Measurements from ENCODE around the gene FRMD5.

The FRMD5 gene

DNA sequence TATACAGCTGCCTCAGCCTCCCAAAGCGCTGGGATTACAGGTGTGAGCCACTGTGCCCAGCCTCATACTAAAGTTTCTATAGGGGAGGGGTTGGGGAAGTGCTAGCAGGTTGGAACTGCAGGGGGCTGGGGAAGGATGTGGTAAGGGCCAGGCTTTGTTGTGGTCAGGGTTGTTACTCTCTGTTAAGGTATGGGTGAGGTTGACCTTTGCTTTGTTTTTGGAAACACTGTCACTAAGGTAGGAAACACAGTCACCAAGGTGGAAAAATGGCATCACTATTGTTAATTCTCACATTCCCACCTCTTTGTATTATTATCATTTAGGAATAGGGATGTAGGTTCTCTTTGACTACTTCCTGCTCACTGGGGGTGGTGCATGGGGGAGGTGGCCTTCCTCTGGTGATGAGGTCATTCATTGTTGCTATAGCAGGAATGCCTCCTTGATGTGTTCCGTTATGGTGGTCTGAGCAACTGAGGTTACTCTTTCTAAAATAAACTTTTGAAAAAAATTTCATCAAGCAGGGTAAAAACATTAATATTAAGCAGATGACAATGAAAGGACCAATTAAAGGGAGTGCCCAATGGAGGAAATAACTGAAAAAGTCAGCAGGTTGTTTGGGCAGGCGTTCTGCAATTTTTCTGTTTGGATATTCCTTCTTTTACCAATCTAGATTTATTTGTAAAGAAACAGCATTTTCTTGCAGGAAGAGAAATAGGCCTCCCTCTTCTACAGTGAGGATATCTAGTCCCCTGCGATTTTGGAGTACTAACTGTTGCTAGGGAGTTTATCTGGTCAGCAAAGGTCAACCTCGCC lies 217.8 kb downstream of the FRMD5 start:
- Histone ChIP-seq H2AFZ (ENCODE audit: low read depth, low read length, severe bottlenecking) (no peak overlapping the region), H3K4me2 (ENCODE audit: low read depth, low read length, poor library complexity, severe bottlenecking) (no peak overlapping the region), H3K9me2 (replicated peaks; ENCODE audit: insufficient read depth, low read length) (no peaks in the 10 kb centered on the region), H3K79me2 (ENCODE audit: insufficient read depth, low read length) (no peaks in the 10 kb centered on the region), H3F3A (ENCODE audit: insufficient read depth) (no peaks in the 10 kb centered on the region), H3K4me3 (ENCODE audit: insufficient read depth, low read length, poor library complexity, severe bottlenecking) (no peak overlapping the region), H3K9ac (ENCODE audit: low read length) (no peak overlapping the region), H3K27ac (ENCODE audit: low read depth, low read length) (no peak overlapping the region), H3K27me3 (ENCODE audit: low read length) (no peaks in the 10 kb centered on the region), H4K20me1 (ENCODE audit: low read depth, low read length) (no peaks in the 10 kb centered on the region), H3K9me3 (ENCODE audit: insufficient read depth, low read length) (no peaks in the 10 kb centered on the region), H3K36me3 (ENCODE audit: low read length) (no peaks in the 10 kb centered on the region)
- TF ChIP-seq EZH2phosphoT487 (conservative IDR thresholded peaks at IDR 0.05; ENCODE audit: low read length) = no peak
- TF ChIP-seq, protein P1, sequence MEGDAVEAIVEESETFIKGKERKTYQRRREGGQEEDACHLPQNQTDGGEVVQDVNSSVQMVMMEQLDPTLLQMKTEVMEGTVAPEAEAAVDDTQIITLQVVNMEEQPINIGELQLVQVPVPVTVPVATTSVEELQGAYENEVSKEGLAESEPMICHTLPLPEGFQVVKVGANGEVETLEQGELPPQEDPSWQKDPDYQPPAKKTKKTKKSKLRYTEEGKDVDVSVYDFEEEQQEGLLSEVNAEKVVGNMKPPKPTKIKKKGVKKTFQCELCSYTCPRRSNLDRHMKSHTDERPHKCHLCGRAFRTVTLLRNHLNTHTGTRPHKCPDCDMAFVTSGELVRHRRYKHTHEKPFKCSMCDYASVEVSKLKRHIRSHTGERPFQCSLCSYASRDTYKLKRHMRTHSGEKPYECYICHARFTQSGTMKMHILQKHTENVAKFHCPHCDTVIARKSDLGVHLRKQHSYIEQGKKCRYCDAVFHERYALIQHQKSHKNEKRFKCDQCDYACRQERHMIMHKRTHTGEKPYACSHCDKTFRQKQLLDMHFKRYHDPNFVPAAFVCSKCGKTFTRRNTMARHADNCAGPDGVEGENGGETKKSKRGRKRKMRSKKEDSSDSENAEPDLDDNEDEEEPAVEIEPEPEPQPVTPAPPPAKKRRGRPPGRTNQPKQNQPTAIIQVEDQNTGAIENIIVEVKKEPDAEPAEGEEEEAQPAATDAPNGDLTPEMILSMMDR (IDR thresholded peaks at IDR 0.05; ENCODE audit: insufficient read depth, low read length, poor library complexity, severe bottlenecking) = no peak

DNA sequence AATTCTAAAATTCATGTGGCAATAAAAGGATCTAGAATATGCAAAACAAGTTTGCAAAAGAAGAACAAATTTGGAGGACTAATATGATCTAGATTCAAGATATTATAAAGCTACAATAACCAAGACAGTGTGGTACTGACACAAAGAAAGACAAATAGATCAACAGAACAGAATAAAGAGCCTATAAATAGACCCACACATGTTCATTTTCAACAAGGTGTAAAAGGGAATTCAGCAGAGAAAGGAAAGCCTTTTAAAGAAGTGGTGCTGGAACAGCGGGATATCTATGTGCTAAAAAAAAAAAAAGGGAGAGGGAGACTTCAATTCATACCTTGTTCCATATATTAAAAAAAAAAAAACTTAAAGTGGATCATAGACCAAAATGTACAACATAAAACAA lies 219.3 kb downstream of the FRMD5 start:
- Histone ChIP-seq H3K4me3 (ENCODE audit: insufficient read depth, low read length, poor library complexity, severe bottlenecking) (no peak overlapping the region), H3F3A (ENCODE audit: insufficient read depth) (no peaks in the 10 kb centered on the region), H3K9ac (ENCODE audit: low read length) (no peak overlapping the region), H3K9me2 (replicated peaks; ENCODE audit: insufficient read depth, low read length) (no peaks in the 10 kb centered on the region), H3K36me3 (ENCODE audit: low read length) (no peaks in the 10 kb centered on the region), H4K20me1 (ENCODE audit: low read depth, low read length) (no peaks in the 10 kb centered on the region), H3K79me2 (ENCODE audit: insufficient read depth, low read length) (no peaks in the 10 kb centered on the region), H3K9me3 (ENCODE audit: insufficient read depth, low read length) (no peaks in the 10 kb centered on the region), H3K27ac (ENCODE audit: low read depth, low read length) (no peak overlapping the region), H2AFZ (ENCODE audit: low read depth, low read length, severe bottlenecking) (no peak overlapping the region), H3K4me2 (ENCODE audit: low read depth, low read length, poor library complexity, severe bottlenecking) (no peak overlapping the region), H3K27me3 (ENCODE audit: low read length) (no peaks in the 10 kb centered on the region)
- TF ChIP-seq EZH2phosphoT487 (conservative IDR thresholded peaks at IDR 0.05; ENCODE audit: low read length) = no peak
- TF ChIP-seq, protein P1 (IDR thresholded peaks at IDR 0.05; ENCODE audit: insufficient read depth, low read length, poor library complexity, severe bottlenecking) = no peak

DNA sequence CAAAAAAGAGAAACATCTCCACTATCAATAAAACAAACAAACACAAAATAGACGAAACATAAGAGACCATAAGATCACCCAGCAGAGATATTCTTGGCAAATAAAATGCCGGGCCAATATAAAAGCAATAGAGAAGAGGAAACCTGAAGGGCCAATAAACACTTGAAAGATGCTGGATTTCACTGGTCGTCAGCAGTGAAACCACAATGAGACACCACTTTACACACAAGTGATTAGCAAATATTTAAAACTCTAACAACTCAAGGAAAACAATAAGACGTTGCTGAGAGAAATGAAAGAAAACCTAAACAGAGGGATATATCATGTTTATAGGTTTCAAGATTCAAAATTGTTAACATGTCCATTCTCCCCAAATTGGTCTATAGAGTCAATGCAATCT lies 219.7 kb downstream of the FRMD5 start:
- no peaks in the 10 kb centered on the region for H4K20me1 ChIP-seq (ENCODE audit: low read depth, low read length)

More for the DNA sequence above, 219.7 kb downstream of the FRMD5 start:
- no peak for TF ChIP-seq EZH2phosphoT487 (conservative IDR thresholded peaks at IDR 0.05; ENCODE audit: low read length)
- TF ChIP-seq, protein P1 (IDR thresholded peaks at IDR 0.05; ENCODE audit: insufficient read depth, low read length, poor library complexity, severe bottlenecking) = no peak
- Histone ChIP-seq H3K79me2 (ENCODE audit: insufficient read depth, low read length) (no peaks in the 10 kb centered on the region), H3K36me3 (ENCODE audit: low read length) (no peaks in the 10 kb centered on the region), H2AFZ (ENCODE audit: low read depth, low read length, severe bottlenecking) (no peak overlapping the region), H3K27ac (ENCODE audit: low read depth, low read length) (no peak overlapping the region), H3K9ac (ENCODE audit: low read length) (no peak overlapping the region), H3K9me2 (replicated peaks; ENCODE audit: insufficient read depth, low read length) (no peaks in the 10 kb centered on the region), H3K4me2 (ENCODE audit: low read depth, low read length, poor library complexity, severe bottlenecking) (no peak overlapping the region), H3F3A (ENCODE audit: insufficient read depth) (no peaks in the 10 kb centered on the region), H3K27me3 (ENCODE audit: low read length) (no peaks in the 10 kb centered on the region), H3K4me3 (ENCODE audit: insufficient read depth, low read length, poor library complexity, severe bottlenecking) (no peak overlapping the region), H3K9me3 (ENCODE audit: insufficient read depth, low read length) (no peaks in the 10 kb centered on the region)
